ENCODE data around the gene TECR. TPM values are rescaled to one million over a fixed set of nuclear protein-coding genes. Genes with fewer than 3 reads are reported as not detected.

TECR gene
- total and polyA plus RNA-seq, 2 of the 13 experiments (the other 11 are each of a cell fraction or from before 2014, with no cell fraction given): 54.9 to 121 TPM

DNA sequence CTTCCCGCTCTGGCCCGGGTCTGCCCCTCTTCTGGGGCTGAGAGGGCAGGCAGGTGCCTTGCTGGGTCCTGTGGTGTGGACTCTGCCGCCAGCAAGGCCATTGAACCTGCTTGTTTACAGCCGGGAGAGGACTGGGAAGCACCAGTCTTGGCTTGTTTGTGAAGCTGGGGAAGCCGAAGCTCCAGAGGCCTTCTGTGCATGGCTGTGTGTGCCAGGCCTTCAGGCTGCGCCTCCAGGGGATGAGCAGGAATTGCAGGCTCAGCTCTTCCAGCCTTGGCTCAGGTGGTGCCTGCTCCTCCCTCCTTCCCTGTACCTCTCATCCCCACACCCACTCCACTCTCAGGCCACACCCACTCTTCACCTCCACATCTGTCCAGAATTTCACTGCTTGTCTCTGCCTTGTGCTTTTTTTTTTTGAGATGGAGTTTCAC lies 25.0 kb downstream of the TECR start (continued):
- TF ChIP-seq KAT2B (IDR thresholded peaks at IDR 0.05; ENCODE audit: borderline replicate concordance, low read depth, low read length) (no peak), ZNF607 (CRISPR knock-in tag; IDR thresholded peaks at IDR 0.05; ENCODE audit: borderline replicate concordance) (no peak; the same call in 1 of the 2 replicates), RFX1 (IDR thresholded peaks at IDR 0.05) (no peak), SNAPC2 (CRISPR knock-in tag; IDR thresholded peaks at IDR 0.05) (no peak), NBN (conservative IDR thresholded peaks at IDR 0.05) (no peak), MLLT10 (CRISPR knock-in tag; IDR thresholded peaks at IDR 0.05) (no peak), CHD4 (IDR thresholded peaks at IDR 0.05; ENCODE audit: borderline replicate concordance, low read length) (no peak), NR2C2 (CRISPR knock-in tag; IDR thresholded peaks at IDR 0.05; ENCODE audit: borderline replicate concordance) (no peak), IRX3 (CRISPR knock-in tag; IDR thresholded peaks at IDR 0.05; ENCODE audit: borderline replicate concordance, low read depth) (no peak), KAT8 (CRISPR knock-in tag; IDR thresholded peaks at IDR 0.05) (peak; percentile 41; the same call in 1 of the 2 replicates), HHEX (CRISPR knock-in tag; IDR thresholded peaks at IDR 0.05) (no peak)
- TF ChIP-seq, protein P1, sequence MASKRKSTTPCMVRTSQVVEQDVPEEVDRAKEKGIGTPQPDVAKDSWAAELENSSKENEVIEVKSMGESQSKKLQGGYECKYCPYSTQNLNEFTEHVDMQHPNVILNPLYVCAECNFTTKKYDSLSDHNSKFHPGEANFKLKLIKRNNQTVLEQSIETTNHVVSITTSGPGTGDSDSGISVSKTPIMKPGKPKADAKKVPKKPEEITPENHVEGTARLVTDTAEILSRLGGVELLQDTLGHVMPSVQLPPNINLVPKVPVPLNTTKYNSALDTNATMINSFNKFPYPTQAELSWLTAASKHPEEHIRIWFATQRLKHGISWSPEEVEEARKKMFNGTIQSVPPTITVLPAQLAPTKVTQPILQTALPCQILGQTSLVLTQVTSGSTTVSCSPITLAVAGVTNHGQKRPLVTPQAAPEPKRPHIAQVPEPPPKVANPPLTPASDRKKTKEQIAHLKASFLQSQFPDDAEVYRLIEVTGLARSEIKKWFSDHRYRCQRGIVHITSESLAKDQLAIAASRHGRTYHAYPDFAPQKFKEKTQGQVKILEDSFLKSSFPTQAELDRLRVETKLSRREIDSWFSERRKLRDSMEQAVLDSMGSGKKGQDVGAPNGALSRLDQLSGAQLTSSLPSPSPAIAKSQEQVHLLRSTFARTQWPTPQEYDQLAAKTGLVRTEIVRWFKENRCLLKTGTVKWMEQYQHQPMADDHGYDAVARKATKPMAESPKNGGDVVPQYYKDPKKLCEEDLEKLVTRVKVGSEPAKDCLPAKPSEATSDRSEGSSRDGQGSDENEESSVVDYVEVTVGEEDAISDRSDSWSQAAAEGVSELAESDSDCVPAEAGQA (IDR thresholded peaks at IDR 0.05; ENCODE audit: low read depth): no peak
- TF ChIP-seq, protein P1 (CRISPR knock-in tag; IDR thresholded peaks at IDR 0.05; ENCODE audit: borderline replicate concordance): no peak
- TF ChIP-seq, protein P2, sequence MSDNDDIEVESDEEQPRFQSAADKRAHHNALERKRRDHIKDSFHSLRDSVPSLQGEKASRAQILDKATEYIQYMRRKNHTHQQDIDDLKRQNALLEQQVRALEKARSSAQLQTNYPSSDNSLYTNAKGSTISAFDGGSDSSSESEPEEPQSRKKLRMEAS (IDR thresholded peaks at IDR 0.05): peak; percentile 40; the same call in 1 of the 2 replicates
- TF ChIP-seq, protein P3, sequence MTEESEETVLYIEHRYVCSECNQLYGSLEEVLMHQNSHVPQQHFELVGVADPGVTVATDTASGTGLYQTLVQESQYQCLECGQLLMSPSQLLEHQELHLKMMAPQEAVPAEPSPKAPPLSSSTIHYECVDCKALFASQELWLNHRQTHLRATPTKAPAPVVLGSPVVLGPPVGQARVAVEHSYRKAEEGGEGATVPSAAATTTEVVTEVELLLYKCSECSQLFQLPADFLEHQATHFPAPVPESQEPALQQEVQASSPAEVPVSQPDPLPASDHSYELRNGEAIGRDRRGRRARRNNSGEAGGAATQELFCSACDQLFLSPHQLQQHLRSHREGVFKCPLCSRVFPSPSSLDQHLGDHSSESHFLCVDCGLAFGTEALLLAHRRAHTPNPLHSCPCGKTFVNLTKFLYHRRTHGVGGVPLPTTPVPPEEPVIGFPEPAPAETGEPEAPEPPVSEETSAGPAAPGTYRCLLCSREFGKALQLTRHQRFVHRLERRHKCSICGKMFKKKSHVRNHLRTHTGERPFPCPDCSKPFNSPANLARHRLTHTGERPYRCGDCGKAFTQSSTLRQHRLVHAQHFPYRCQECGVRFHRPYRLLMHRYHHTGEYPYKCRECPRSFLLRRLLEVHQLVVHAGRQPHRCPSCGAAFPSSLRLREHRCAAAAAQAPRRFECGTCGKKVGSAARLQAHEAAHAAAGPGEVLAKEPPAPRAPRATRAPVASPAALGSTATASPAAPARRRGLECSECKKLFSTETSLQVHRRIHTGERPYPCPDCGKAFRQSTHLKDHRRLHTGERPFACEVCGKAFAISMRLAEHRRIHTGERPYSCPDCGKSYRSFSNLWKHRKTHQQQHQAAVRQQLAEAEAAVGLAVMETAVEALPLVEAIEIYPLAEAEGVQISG (CRISPR knock-in tag; IDR thresholded peaks at IDR 0.05): peak; percentile 41
- TF ChIP-seq, protein P4, sequence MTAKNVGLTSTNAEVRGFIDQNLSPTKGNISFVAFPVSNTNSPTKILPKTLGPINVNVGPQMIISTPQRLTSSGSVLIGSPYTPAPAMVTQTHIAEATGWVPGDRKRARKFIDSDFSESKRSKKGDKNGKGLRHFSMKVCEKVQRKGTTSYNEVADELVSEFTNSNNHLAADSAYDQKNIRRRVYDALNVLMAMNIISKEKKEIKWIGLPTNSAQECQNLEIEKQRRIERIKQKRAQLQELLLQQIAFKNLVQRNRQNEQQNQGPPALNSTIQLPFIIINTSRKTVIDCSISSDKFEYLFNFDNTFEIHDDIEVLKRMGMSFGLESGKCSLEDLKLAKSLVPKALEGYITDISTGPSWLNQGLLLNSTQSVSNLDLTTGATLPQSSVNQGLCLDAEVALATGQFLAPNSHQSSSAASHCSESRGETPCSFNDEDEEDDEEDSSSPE (CRISPR knock-in tag; IDR thresholded peaks at IDR 0.05): no peak
- TF ChIP-seq, protein P5, sequence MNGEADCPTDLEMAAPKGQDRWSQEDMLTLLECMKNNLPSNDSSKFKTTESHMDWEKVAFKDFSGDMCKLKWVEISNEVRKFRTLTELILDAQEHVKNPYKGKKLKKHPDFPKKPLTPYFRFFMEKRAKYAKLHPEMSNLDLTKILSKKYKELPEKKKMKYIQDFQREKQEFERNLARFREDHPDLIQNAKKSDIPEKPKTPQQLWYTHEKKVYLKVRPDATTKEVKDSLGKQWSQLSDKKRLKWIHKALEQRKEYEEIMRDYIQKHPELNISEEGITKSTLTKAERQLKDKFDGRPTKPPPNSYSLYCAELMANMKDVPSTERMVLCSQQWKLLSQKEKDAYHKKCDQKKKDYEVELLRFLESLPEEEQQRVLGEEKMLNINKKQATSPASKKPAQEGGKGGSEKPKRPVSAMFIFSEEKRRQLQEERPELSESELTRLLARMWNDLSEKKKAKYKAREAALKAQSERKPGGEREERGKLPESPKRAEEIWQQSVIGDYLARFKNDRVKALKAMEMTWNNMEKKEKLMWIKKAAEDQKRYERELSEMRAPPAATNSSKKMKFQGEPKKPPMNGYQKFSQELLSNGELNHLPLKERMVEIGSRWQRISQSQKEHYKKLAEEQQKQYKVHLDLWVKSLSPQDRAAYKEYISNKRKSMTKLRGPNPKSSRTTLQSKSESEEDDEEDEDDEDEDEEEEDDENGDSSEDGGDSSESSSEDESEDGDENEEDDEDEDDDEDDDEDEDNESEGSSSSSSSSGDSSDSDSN (CRISPR knock-in tag; IDR thresholded peaks at IDR 0.05): peak; percentile 88
- TF ChIP-seq, protein P6, sequence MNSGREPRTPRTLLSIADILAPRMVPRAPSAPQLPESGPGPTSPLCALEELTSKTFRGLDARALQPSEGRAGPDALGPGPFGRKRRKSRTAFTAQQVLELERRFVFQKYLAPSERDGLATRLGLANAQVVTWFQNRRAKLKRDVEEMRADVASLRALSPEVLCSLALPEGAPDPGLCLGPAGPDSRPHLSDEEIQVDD (CRISPR knock-in tag; IDR thresholded peaks at IDR 0.05; ENCODE audit: borderline replicate concordance): no peak
